DMS79 (cell line): ENCODE results near the gene SLC26A1.
"Not testable (repeated sequence)": the region's sequence is repeated elsewhere in the genome, so short reads cannot be mapped to it uniquely, and the experiment has no call there.

Experiments
- DNase-seq: peaks from one replicate; lab custom pipeline; 2025; lab: John Stamatoyannopoulos, UW

SLC26A1 gene

GRCh38 chr4:1013225-1014073, 20.2 kb upstream of the SLC26A1 start:
- DNase-seq: no peak

- DNase-seq: no peak
Observed at GRCh38 chr4:1012034-1012739, 19.0 kb upstream of the SLC26A1 start.

- DNase-seq: no peak
Observed at GRCh38 chr4:1011666-1012033, 18.4 kb upstream of the SLC26A1 start.

GRCh38 chr4:1011022-1011665, 17.9 kb upstream of the SLC26A1 start, which contains the start of gene FGFRL1:
Gene FGFRL1, plus strand, starts transcription at chr4:1011626. Its CDS starts 860 bp downstream, at chr4:1012486.
- no peak for DNase-seq

GRCh38 chr4:1010395-1011021, 17.3 kb upstream of the SLC26A1 start:
- no peak for DNase-seq

- no peak for DNase-seq
Observed at GRCh38 chr4:1009542-1010394, 16.6 kb upstream of the SLC26A1 start.

- no peak for DNase-seq
Observed at GRCh38 chr4:1008840-1009541, 15.8 kb upstream of the SLC26A1 start.

- DNase-seq: no peak
Observed at GRCh38 chr4:1006856-1007255, 13.7 kb upstream of the SLC26A1 start.

- no peak for DNase-seq
Observed at GRCh38 chr4:1004557-1005485, 11.6 kb upstream of the SLC26A1 start.

GRCh38 chr4:1004071-1004418, 10.8 kb upstream of the SLC26A1 start:
- DNase-seq: no peak

GRCh38 chr4:1003271-1004070, 10.3 kb upstream of the SLC26A1 start:
- no peak for DNase-seq

- no peak for DNase-seq
Observed at GRCh38 chr4:1002631-1003251, 9.5 kb upstream of the SLC26A1 start.

- no peak for DNase-seq
Observed at GRCh38 chr4:1002131-1002630, 9.0 kb upstream of the SLC26A1 start.

- no peak for DNase-seq
Observed at GRCh38 chr4:1001561-1002130, 8.4 kb upstream of the SLC26A1 start.

GRCh38 chr4:1000686-1001260, 7.6 kb upstream of the SLC26A1 start:
- no peak for DNase-seq

- DNase-seq: no peak
Observed at GRCh38 chr4:999882-1000425, 6.8 kb upstream of the SLC26A1 start.

GRCh38 chr4:999240-999863, 6.1 kb upstream of the SLC26A1 start:
- not testable (repeated sequence) for DNase-seq
